H1 (cell line): ENCODE measurements around the gene CEP120. TPM values are rescaled to one million over a fixed set of nuclear protein-coding genes. Genes with fewer than 3 reads are reported as not detected.

Experiments
- CTCF ChIA-PET: fragments of 300-600 bp; sonication (Branson Sonifier 250); formaldehyde crosslinking; loops from one replicate; lab custom pipeline; 2021; ENCODE audit not compliant: partially characterized antibody; lab: Charles Lee
- POLR2A ChIA-PET: fragments of 300-600 bp; sonication (Branson Sonifier 250); formaldehyde crosslinking; loops from one replicate; lab custom pipeline; 2021; ENCODE audit warnings: inconsistent platforms; ENCODE audit not compliant: partially characterized antibody; lab: Charles Lee
- DNase-seq, 2 experiments: peaks; one replicate each; pipeline versions ENCODE4 v3.0.0 to v3.0.0-alpha.2; 2010 to 2022; ENCODE audit warnings: low spot score in 2 of 2, low read depth in 1 of 2, mixed read lengths in 1 of 2
- FAIRE-seq: peaks from 2 replicates; lab custom pipeline; 2011; peaks lifted over from hg19 to GRCh38; lab: Jason Lieb, UNC
- H2AFZ ChIP-seq: 2 replicates; pipeline ENCODE4 v1.8.1; 2012; ENCODE audit warnings: low read length, inconsistent platforms
- H2AK5ac ChIP-seq: 2 replicates; pipeline ENCODE4 v1.6.1; 2013; ENCODE audit warnings: low read depth, low read length
- H2BK120ac ChIP-seq: replicated peaks from 2 replicates; pipeline ENCODE3; 2013; ENCODE audit warnings: low read depth, low read length, inconsistent platforms
- H2BK12ac ChIP-seq: 2 replicates; pipeline ENCODE4 v1.6.1; 2013; ENCODE audit warnings: low read depth, low read length
- H2BK15ac ChIP-seq: 2 replicates; pipeline ENCODE4 v1.6.1; 2013; ENCODE audit warnings: low read length
- H2BK20ac ChIP-seq: 2 replicates; pipeline ENCODE4 v1.6.1; 2013; ENCODE audit warnings: low read length
- H2BK5ac ChIP-seq: 2 replicates; pipeline ENCODE4 v1.6.1; 2013; ENCODE audit warnings: low read depth, low read length
- H3K14ac ChIP-seq: 2 replicates; pipeline ENCODE4 v1.6.1; 2013; ENCODE audit warnings: inconsistent platforms; ENCODE audit not compliant: insufficient read length
- H3K18ac ChIP-seq: 2 replicates; pipeline ENCODE4 v1.6.1; 2013; ENCODE audit warnings: low read length; ENCODE audit errors: extremely low read depth
- H3K23ac ChIP-seq: 2 replicates; pipeline ENCODE4 v1.6.1; 2013; ENCODE audit warnings: inconsistent platforms; ENCODE audit not compliant: insufficient read length
- H3K23me2 ChIP-seq: 2 replicates; pipeline ENCODE4 v1.6.1; 2013; ENCODE audit warnings: low read depth, low read length
- H3K27ac ChIP-seq: 2 replicates; pipeline ENCODE4 v1.6.1; 2011; ENCODE audit warnings: low read depth, low read length, inconsistent platforms
- H3K27me3 ChIP-seq, 4 experiments: replicated peaks in 1 of 4; 1 replicate in 1 of 4; 2 replicates in 3 of 4; pipeline versions ENCODE4 v1.6.1 to v1.8.1; 2011 to 2013; ENCODE audit warnings: low read length in 3 of 4, mild to moderate bottlenecking in 3 of 4, inconsistent platforms in 2 of 4, mixed read lengths in 2 of 4, moderate library complexity in 1 of 4; ENCODE audit not compliant: control insufficient read depth in 3 of 4, insufficient read depth in 3 of 4; ENCODE audit errors: extremely low read depth in 1 of 4
- H3K36me3 ChIP-seq, 4 experiments: 2 replicates each; pipeline versions ENCODE4 v1.6.1 to v1.8.1; 2011 to 2013; ENCODE audit warnings: mild to moderate bottlenecking in 4 of 4, low read length in 3 of 4, moderate library complexity in 2 of 4, control low read depth in 1 of 4, inconsistent platforms in 1 of 4; ENCODE audit not compliant: insufficient read depth in 4 of 4, control insufficient read depth in 2 of 4
- H3K4ac ChIP-seq: replicated peaks from 2 replicates; pipeline ENCODE3; 2013; ENCODE audit warnings: low read length, low read depth, mixed read lengths, inconsistent platforms; ENCODE audit not compliant: insufficient read length
- H3K4me1 ChIP-seq, 4 experiments: replicated peaks in 1 of 4; 1 replicate in 1 of 4; 2 replicates in 3 of 4; pipeline versions ENCODE4 v1.6.1 to v1.8.1; 2011 to 2013; ENCODE audit warnings: low read length in 3 of 4, inconsistent platforms in 2 of 4, mixed read lengths in 1 of 4; ENCODE audit not compliant: insufficient read depth in 4 of 4, control insufficient read depth in 3 of 4
- H3K4me2 ChIP-seq, 2 experiments: 2 replicates each; pipeline versions ENCODE4 v1.6.1 to v1.8.1; 2011 to 2013; ENCODE audit warnings: low read depth in 2 of 2, low read length in 2 of 2, control low read depth in 1 of 2, inconsistent platforms in 1 of 2, mild to moderate bottlenecking in 1 of 2; ENCODE audit not compliant: insufficient read depth in 1 of 2
- H3K4me3 ChIP-seq, 4 experiments: fragments of 200-600, 300-600 bp in 1 of 4; sonication (generic), shearing (Covaris generic), sonication (Bioruptor Twin) in 1 of 4; 2 replicates each; pipeline versions ENCODE4 v1.5.1 to v1.8.1; 2011 to 2016; ENCODE audit warnings: low read length in 4 of 4, low read depth in 3 of 4, control low read depth in 2 of 4, inconsistent platforms in 2 of 4, mild to moderate bottlenecking in 2 of 4, mixed read lengths in 1 of 4, moderate library complexity in 1 of 4; ENCODE audit not compliant: insufficient read depth in 2 of 4; ENCODE audit errors: extremely low read depth in 1 of 4
- H3K56ac ChIP-seq: replicated peaks from 2 replicates; pipeline ENCODE3; 2013; ENCODE audit warnings: low read depth, mild to moderate bottlenecking, mixed read lengths, low read length, inconsistent platforms; ENCODE audit not compliant: insufficient read length
- H3K79me1 ChIP-seq: 2 replicates; pipeline ENCODE4 v1.6.1; 2013; ENCODE audit warnings: low read depth, low read length, control low read depth
- H3K79me2 ChIP-seq, 2 experiments: 2 replicates each; pipeline versions ENCODE4 v1.6.1 to v1.8.1; 2012 to 2013; ENCODE audit warnings: low read length in 2 of 2, mild to moderate bottlenecking in 2 of 2, inconsistent platforms in 1 of 2; ENCODE audit not compliant: insufficient read depth in 2 of 2, control insufficient read depth in 1 of 2
- H3K9ac ChIP-seq, 4 experiments: replicated peaks in 1 of 4; 1 replicate in 1 of 4; 2 replicates in 3 of 4; pipeline versions ENCODE4 v1.6.1 to v1.8.1; 2011 to 2013; ENCODE audit warnings: low read depth in 3 of 4, low read length in 3 of 4, control low read depth in 2 of 4, mild to moderate bottlenecking in 2 of 4, moderate library complexity in 2 of 4, inconsistent platforms in 1 of 4; ENCODE audit errors: extremely low read depth in 1 of 4
- H3K9me3 ChIP-seq, 2 experiments: 2 replicates each; pipeline versions ENCODE4 v1.6.1 to v1.8.1; 2012 to 2013; ENCODE audit warnings: mild to moderate bottlenecking in 2 of 2, moderate library complexity in 2 of 2, control low read depth in 1 of 2, inconsistent platforms in 1 of 2, low read depth in 1 of 2, low read length in 1 of 2, mixed read lengths in 1 of 2; ENCODE audit not compliant: insufficient read depth in 2 of 2
- H4K20me1 ChIP-seq, 2 experiments: replicated peaks in 1 of 2; 2 replicates each; pipeline versions ENCODE3 to v1.8.1; 2011 to 2013; ENCODE audit warnings: inconsistent platforms in 2 of 2, low read length in 2 of 2, mild to moderate bottlenecking in 1 of 2; ENCODE audit not compliant: insufficient read depth in 2 of 2, control insufficient read depth in 1 of 2
- H4K5ac ChIP-seq: 2 replicates; pipeline ENCODE4 v1.6.1; 2013; ENCODE audit warnings: low read length, low read depth, mixed read lengths, inconsistent platforms; ENCODE audit not compliant: insufficient read length
- H4K8ac ChIP-seq: 2 replicates; pipeline ENCODE4 v1.8.0; 2013; ENCODE audit warnings: mild to moderate bottlenecking, moderate library complexity, low read length, inconsistent platforms; ENCODE audit not compliant: insufficient read depth; ENCODE audit errors: extremely low read depth
- H4K91ac ChIP-seq: replicated peaks from 2 replicates; pipeline ENCODE3; 2013; ENCODE audit warnings: low read length, mixed read lengths, inconsistent platforms; ENCODE audit not compliant: insufficient read length
- EP300 ChIP-seq, 2 experiments: IDR thresholded peaks; 1 replicate in 1 of 2; 2 replicates in 1 of 2; pipeline ENCODE4 v1.6.1; 2011 to 2012; ENCODE audit warnings: low read depth in 2 of 2, low read length in 2 of 2, mild to moderate bottlenecking in 2 of 2, borderline replicate concordance in 1 of 2, inconsistent platforms in 1 of 2, moderate library complexity in 1 of 2
- SP1 ChIP-seq: IDR thresholded peaks from 2 replicates; pipeline ENCODE4 v1.6.1; 2011; ENCODE audit warnings: low read depth, low read length
- ZNF274 ChIP-seq: IDR thresholded peaks from 2 replicates; pipeline ENCODE4 v1.7.0; 2012; ENCODE audit warnings: low read length, borderline replicate concordance; ENCODE audit errors: extremely low read depth
- WGBS, 2 experiments: shearing (Covaris generic) in 1 of 2; methylation state at CpG; one replicate each; pipeline versions ENCODE4 v1.1.6 to v1.1.7; 2013 to 2015; ENCODE audit warnings: low lambda C conversion rate in 2 of 2, mixed read lengths in 2 of 2, inconsistent platforms in 1 of 2, low coverage in 1 of 2, missing lambda C conversion rate in 1 of 2; ENCODE audit not compliant: insufficient replicate concordance in 2 of 2, insufficient coverage in 1 of 2, insufficient read length in 1 of 2; ENCODE audit errors: extremely low coverage in 1 of 2, missing lambda C conversion rate in 1 of 2; 5-methylcytosine and 5-hydroxymethylcytosine counted together
- polyA plus RNA-seq, 7 experiments: library from polyadenylated mRNA; depleted of rRNA in 3 of 7; stranded (reverse) in 5 of 7; unstranded in 2 of 7; fragments of >200 nt in 5 of 7; fragments of 200-250 nt in 2 of 7; gene quantifications; 1 replicate in 5 of 7; 2 replicates in 1 of 7; 4 replicates in 1 of 7; pipeline versions ENCODE4 v1.2.1 to v1.2.3, GENCODE V29; 2011 to 2013; ENCODE audit warnings: missing spikeins in 2 of 7, mixed read lengths in 2 of 7
- total RNA-seq: library from RNA; stranded (reverse); fragmentation: NEBNext Ultra II Directional; extraction: Animal tissue kit (Norgen Biotek cat#: 25700); gene quantifications from 2 replicates; pipeline ENCODE4 v1.2.1, GENCODE V29; 2021

Gene CEP120
- total and polyA plus RNA-seq, 2 of the 8 experiments (the other 6 are each of a cell fraction or from before 2014, with no cell fraction given) = 9.3 to 17.9 TPM

DNA sequence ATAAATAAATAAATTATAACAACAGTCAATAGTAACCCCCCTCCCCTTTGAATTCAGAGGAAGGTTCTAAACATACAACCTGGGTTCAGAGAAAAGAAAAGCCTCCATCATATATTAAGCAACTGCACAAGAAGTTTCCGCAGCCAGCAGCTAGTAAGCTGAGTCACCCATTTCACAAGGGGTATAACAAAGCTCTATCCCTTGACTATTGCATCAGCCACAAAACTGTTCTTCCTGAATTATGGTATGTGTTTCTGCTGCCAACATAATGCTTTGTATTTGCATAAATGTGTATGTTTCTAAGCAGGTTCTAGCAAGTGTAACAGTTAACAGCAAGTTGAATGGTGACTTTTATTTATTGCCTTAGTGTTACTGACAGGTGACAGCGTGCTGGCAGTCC, 6.8 kb upstream of the CEP120 start:
- H4K91ac ChIP-seq = no peak overlapping the region
- no peaks in the 10 kb centered on the region for H3K23me2 ChIP-seq
- H3K4ac ChIP-seq = no peak overlapping the region
- H2BK12ac ChIP-seq = no peak overlapping the region
- no peak overlapping the region for H3K4me3 ChIP-seq
- H3K4me2 ChIP-seq = no peak overlapping the region
- H2BK5ac ChIP-seq = no peak overlapping the region
- no peaks in the 10 kb centered on the region for H3K27me3 ChIP-seq
- no peak overlapping the region for H2BK15ac ChIP-seq
- H2BK20ac ChIP-seq = no peak overlapping the region
- no peak overlapping the region for H2AFZ ChIP-seq
- no peaks in the 10 kb centered on the region for H3K9me3 ChIP-seq
- no peak overlapping the region for H4K5ac ChIP-seq
- ChIA-PET CTCF (interaction anchor here (1.1 kb wide), 1 partner anchor 181 kb away, joined by 3 read pairs; no protein-coding TSS in a partner anchor), POLR2A (no interaction called here)
- DNase-seq = no peak
- WGBS, 2 experiments = 85% methylated on average over 2 of the region's 2 CpGs; no CpG with 5 or more reads in 1 of the 2 experiments
- no peak overlapping the region for H3K9ac ChIP-seq
- H3K23ac ChIP-seq = no peak overlapping the region
- no peaks in the 10 kb centered on the region for H3K79me1 ChIP-seq
- H4K8ac ChIP-seq = no peak overlapping the region
- no peaks in the 10 kb centered on the region for H3K4me1 ChIP-seq
- no peak overlapping the region for H3K27ac ChIP-seq
- H3K79me2 ChIP-seq = no peaks in the 10 kb centered on the region
- no peak overlapping the region for H3K18ac ChIP-seq
- H3K56ac ChIP-seq = no peak overlapping the region
- no peak for FAIRE-seq
- H2AK5ac ChIP-seq = no peak overlapping the region
- no peaks in the 10 kb centered on the region for H4K20me1 ChIP-seq
- no peak overlapping the region for H3K14ac ChIP-seq
- H2BK120ac ChIP-seq = no peak overlapping the region
- no peaks in the 10 kb centered on the region for H3K36me3 ChIP-seq
- TF ChIP-seq ZNF274 (no peak), SP1 (no peak), EP300 (IDR thresholded peaks at IDR 0.05; ENCODE audit: borderline replicate concordance in 1 of 2, low read depth in 2 of 2, low read length in 2 of 2) (no peak)
